ENCODE measurements around the gene ZBTB20.

ZBTB20 gene

DNA sequence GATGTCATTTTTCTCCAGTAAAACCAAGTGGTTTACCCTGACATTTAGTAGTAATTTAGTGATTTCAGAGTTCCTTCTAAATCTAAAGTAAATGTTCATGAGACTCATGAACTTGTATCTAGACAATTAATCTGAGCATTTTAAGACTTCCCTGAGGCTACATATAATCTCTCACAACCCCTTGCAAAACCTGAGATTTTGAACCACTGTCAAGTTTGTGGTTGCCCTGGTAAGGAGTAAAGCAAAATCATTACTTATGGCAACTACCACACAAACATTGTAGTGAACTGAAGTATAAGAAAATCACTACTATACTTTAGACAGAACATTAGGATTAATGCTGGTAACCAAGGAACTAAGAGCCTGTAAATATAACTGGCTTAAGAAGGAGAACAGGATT lies 483.1 kb downstream of the ZBTB20 start:
- DNase-seq, result no peak

DNA sequence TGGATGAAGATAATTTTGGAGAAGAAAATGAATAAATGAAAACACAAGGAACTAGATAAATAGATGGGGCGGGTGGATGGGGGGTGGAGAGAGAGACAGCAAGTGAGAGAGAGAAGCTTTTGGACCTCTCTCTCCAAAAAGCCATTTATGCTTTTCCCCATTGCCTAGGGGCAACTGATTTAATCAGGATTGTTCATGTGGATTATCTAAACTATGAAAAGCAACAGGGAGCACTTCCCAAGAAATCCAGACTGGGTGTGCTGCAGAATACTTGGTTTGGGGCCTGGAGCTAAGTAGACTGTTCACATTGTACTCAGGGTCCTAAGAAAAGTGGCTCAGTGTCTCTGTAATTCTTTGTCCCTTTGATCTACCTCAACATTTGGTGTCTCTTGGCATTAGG lies 486.3 kb downstream of the ZBTB20 start:
- no peak for DNase-seq

DNA sequence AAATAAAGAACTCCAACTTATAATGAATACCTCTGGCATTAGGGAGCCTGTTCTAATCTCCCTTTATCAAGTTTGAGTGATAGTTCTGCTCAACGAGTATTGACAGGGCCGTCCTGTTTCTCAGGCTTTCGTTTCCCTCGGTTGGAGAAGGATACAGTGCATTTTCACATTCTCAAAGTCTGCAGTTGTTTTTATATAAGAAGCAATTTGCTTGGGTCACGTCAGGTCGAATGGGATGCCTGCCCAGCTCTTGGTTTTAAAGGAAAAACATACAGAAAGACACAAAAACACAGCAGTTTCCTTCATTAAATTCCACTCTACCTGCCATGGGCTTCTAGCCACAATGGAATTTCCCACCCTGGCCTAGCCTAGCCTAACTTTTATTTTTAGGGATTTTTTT lies 487.0 kb downstream of the ZBTB20 start:
- no peak for DNase-seq

DNA sequence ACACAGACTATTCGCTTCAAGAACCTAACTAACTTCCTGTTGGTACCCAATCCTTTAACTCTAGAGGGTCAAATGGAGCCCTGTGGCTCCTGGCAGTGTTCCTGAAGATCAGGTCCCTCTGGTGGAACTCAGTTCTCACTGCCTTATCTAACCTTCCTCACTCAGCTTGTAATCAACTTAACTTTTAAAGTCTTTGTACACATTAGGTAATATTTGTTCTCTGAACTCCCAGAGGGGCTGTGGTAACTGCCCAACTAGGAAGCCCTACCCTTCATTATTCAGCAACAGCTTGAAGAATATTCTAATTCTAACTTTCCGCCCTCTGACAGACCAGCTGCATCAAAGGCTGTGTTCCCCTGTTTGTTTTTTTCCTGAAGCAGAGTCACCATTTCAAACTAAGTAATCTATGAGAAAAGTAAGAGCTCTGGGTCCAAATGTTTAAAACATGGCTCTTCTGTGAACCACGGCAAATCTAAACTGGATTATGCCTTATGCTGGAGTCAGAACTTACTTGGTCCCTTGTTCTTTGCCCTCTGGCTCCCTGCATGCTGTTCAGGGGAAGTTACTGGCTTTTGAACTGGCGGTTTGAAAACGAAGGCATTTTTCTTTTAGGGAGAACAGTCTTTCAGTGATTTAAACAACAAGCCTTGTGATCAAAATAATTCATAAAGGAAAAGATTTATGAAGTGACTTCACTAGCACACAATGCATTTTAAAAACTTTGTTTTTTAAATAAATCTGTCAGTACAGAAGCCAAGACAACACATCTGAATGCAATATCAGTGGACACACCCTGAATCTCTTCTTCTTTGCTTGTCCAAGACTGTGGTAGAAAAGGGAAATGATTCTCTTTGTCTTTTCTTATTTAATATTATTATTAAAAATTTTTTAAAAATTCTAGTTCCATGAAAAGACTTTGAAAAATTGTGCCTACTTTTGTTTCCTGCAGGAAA lies 487.7 kb downstream of the ZBTB20 start:
- no peak for DNase-seq

GRCh38 chr3:114651555-114651954 lies 495.5 kb downstream of the ZBTB20 start:
- no peak for DNase-seq

DNA sequence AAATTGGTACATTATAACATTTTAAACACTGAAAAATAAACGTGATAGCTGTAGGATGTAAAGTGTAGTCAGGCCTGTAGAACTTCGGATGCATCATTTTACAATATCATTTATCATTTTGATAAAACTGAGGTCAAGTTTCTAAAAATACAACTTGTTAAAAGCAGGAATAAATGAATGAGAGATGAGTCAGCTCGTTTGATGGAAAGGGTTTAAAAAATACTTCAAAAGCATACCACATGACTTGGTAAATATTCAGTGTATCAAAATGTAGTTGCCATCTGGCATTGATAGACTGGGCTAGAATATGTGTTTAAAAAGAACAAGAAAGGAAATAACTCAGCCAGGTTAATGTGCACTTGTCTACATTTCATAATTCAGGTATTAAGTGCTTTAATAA lies 496.3 kb downstream of the ZBTB20 start:
- no peak for DNase-seq

GRCh38 chr3:114649331-114649730 lies 497.8 kb downstream of the ZBTB20 start:
- no peak for DNase-seq

DNA sequence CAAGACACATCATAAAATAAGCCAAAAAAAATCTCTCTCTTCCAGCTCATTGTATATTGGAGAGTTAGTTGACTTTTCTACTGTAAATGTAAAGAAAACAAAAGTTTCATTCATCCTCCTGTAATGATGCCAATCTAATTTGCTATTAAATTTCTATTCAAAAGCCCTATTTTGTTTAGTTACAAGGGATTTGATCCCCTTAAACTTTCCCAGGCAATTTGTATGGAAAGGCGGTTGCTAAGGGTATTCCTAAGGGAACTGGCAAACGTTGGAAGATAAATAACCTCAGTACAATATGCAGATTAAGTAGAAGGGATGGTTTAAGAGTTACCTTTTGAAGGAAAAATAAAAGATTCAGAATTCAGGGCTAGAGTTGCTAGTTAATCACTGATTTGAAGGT lies 500.6 kb downstream of the ZBTB20 start:
- no peak for DNase-seq

GRCh38 chr3:114645392-114645791 lies 501.7 kb downstream of the ZBTB20 start:
- no peak for DNase-seq

GRCh38 chr3:114644367-114644766 lies 502.7 kb downstream of the ZBTB20 start:
- DNase-seq, result no peak

DNA sequence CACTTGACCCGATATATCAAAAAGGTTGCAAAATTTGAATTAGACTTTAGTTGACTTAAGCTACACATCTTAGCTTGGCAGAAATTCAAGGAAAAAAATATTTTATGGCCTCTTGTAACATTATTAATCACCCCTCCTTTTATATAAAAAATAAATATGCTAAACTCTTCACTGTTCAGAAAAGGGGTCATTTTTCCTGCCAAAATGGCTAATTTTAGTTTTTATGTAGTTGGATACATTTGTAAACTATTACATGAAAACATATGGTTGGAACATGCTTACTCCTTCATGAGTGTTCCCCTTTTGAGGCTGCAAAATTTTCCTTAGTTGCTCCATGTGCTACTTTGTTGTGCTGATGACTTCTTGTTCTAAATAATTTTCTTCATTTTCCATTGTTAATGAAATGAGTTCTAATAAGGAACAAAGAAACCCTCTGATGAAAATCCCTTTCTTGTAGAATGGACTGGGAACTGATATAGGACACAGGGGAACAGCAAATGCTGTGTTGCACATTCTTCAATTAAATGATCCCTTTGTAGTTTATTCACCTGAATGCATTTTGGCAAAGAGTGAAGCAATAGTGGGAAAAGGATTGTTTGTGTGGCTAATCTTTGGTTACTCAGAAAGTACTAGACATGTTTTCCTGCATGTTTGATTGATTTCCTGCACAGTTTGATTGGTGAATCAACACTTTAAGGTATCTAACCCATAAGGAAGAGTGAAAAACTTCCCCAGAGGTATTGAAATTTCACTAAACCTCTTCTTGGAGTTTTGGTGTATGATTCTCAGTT lies 503.9 kb downstream of the ZBTB20 start:
- DNase-seq, result no peak

- DNase-seq, result no peak
Measured at GRCh38 chr3:114640126-114640525, 507.0 kb downstream of the ZBTB20 start.

DNA sequence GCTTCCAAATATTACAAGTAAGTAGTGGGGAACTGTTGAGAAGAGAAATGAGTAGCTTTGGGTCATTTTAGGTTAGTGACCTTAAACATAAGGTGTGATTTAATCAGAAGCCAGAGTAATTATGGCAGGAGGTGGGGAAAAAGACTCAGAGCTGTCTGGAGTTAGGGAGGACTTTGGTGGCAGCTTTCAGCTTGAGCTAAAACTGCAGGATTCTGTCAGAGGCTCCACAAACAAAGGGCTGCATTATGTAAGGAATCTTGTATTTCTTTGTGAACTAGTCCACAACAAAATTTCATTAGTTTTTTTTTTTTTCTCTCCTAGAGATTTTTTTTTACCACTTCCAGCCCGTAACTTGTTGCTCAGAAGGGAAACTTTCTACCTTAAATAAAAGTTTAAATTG lies 507.9 kb downstream of the ZBTB20 start:
- no peak for DNase-seq

DNA sequence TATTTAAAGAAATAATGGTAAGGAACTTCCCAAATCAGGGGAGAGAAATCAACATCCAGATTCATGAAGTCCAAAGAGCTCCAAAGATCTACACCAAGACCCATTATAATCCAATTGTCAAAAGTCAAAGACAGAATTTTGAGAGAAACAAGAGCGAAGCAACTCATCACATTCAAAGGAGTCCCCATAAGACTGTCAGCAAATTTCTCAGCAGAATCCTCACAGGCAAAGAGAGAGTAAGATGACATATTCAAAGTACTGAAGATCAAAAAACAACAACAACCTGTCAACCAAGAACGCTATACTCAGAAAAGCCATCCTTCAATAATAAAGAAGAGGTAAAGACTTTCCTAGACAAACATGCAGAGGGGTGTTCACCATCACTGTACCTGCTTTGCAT lies 511.2 kb downstream of the ZBTB20 start:
- no peak for DNase-seq

DNA sequence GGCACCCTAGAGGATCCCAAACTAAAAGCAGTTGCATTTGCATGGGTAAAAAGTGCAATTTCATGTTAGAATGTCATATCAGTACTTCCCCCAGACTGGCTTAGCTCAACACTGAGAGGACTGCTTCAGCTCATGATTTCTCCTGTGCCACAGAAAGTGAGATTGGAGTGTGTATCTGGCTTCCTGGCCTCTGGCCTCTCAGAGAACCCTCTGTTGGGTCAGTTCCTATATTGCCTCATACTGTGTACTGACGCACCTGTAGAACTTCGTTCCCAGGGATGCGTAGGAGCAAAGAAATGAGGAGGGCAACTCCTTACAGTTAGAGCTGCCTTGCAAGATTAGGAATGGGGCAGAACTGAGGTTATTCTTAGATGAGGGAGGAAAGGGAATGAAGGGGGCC lies 512.5 kb downstream of the ZBTB20 start:
- DNase-seq, result no peak

DNA sequence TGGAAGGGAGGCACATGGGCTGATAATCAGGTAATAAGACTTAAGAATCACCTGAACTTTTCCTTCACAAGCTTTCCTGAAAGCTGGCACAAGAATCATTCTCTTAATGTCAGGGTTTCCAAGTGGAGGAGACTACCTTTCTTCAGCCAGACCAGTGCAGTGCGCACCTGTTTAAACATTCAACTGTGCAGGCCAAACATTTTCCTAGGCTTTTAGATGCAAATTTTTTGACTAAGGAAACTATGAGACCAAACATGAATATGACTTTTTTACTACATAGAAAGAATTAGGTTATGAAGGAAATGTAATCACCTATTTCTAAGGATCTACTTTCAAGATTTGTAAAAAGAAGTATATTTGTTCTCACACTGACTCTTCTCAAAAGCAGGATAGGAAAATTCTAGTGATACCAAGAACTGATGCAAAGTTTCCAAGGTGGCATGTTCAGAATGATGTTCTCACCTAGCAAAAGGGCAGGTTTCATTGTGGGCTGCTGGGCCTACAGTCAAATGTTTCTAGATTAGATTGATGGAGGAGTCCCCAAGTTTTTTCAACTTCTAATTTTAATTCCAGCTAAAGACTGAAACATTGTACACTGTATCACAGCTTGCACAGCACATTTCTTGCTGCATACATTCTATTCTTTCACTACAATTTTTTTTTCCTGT lies 514.2 kb downstream of the ZBTB20 start:
- DNase-seq, result no peak

GRCh38 chr3:114627770-114628169 lies 519.3 kb downstream of the ZBTB20 start:
- DNase-seq, result no peak

GRCh38 chr3:114626751-114627150 lies 520.3 kb downstream of the ZBTB20 start:
- DNase-seq, result no peak

GRCh38 chr3:114624571-114625181 lies 522.4 kb downstream of the ZBTB20 start:
- no peak for DNase-seq

DNA sequence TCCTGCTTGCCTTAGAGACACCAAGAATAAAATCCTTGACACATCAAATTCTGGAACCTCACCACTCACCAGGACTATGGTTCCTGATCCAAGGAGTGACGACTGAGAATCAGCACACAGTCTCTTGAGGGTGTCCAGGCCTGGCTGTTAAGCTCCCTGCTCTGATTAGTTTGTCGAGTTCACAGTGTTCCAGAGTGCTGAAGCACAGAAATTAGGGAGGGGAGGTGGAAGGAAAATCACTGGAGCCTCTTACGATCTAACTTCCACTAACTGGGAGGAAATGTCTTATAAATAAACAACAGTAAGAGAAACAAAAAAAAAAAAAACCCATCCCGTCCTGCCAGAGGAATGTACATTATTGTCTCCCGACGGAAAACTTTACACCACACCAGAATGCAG lies 523.0 kb downstream of the ZBTB20 start:
- DNase-seq, result no peak

- DNase-seq, result no peak
Measured at GRCh38 chr3:114623420-114624046, 523.6 kb downstream of the ZBTB20 start.

DNA sequence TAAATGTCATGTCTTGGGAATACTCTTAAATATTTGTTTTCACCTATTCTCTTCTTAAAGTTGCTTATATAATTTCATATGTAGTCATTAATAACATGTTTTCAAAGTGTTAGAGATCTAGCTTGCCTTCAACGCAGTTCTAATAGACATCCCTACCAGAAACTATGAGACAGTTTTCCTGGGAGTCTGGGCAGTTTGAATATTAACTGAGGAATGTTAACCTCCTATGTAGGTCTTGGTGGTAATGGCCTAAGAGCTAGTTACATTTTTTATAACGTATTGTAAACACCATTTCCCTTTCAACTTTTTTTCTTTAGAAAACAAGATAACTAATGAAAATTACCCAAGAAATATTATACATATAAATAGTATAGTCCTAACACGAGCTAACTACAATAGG lies 525.1 kb downstream of the ZBTB20 start:
- DNase-seq, result no peak

DNA sequence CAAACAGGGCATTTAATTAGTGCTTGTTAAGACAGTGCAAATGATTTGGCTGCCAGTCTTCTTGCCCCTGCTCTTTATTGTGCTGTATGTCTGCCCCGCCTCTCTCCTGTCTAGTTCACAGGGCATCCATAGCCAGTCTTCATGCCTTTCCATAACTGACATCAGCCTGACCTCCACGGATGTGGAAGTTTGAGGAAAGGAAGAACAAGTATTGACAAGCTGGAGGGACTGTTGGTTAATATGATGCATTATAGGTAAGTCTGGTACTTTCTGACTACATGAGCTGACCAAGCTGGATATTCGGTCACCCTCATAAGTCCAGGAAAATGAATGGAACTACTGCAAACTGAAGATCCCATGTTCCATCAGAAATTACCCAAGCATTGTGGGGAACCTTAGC lies 527.3 kb downstream of the ZBTB20 start:
- no peak for DNase-seq

Data from CD4-positive, alpha-beta T cell treated with Interleukin-17A for 1 hour (primary cell).